ENCODE measurements around the gene KRT17. TPM values are rescaled to one million over a fixed set of nuclear protein-coding genes. Genes with fewer than 3 reads are reported as not detected.
"Not testable (repeated sequence)": the region's sequence is repeated elsewhere in the genome, so short reads cannot be mapped to it uniquely, and the experiment has no call there.

The KRT17 gene
- polyA plus RNA-seq, 1 donor from 2014 or later = not detected

DNA sequence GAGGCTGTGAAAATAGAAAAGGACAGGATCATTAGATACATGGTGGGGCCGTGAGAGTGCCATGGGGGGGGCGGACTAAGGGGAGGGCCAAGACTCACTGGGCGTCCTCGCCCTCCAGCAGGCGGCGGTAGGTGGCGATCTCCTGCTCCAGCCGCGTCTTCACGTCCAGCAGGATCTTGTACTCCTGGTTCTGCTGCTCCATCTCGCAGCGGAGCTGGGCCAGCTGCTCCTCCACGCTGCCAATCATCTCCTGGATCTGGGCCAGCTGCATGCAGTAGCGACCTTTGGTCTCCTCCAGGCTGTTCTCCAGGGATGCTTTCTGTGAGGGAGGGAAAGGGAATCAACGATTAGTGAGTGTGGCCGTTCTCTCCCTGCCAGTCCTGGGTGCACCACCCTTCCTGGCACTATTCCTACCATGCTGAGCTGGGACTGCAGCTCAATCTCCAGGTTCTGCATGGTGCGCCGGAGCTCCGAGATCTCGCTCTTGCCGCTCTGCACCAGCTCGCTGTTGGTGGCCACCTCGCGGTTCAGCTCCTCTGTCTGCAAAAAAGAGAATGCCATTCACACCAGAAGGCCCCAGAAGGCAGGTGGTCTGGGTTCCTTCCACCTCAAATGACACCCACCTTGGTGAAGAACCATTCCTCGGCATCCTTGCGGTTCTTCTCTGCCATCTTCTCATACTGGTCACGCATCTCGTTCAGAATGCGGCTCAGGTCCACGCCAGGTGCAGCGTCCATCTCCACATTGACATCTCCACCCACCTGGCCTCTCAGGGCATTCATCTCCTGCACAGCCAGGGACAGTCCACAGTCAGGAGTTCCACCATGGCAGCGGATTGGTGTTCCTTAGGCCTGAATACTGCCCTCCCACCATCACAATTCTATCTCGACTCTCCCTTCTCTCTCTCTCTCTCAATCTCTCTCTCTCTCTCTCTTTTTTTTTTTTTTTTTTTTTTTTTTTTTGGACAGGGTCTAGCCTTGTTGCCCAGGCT, 40.9 kb downstream of the KRT17 start:
- peaks cover 4% of the 10 kb centered on the region for H3K36me3 Mint-ChIP-seq
- peaks cover 0 to 2% (median 0%) of the 10 kb centered on the region in 3 donors for H3K9me3 Mint-ChIP-seq
- no peak overlapping the region for H3K4me3 Mint-ChIP-seq
- H3K4me1 Mint-ChIP-seq = no peaks in the 10 kb centered on the region
- peaks cover 27% of the 10 kb centered on the region for H3K27me3 Mint-ChIP-seq
- no peak overlapping the region for H3K27ac Mint-ChIP-seq

DNA sequence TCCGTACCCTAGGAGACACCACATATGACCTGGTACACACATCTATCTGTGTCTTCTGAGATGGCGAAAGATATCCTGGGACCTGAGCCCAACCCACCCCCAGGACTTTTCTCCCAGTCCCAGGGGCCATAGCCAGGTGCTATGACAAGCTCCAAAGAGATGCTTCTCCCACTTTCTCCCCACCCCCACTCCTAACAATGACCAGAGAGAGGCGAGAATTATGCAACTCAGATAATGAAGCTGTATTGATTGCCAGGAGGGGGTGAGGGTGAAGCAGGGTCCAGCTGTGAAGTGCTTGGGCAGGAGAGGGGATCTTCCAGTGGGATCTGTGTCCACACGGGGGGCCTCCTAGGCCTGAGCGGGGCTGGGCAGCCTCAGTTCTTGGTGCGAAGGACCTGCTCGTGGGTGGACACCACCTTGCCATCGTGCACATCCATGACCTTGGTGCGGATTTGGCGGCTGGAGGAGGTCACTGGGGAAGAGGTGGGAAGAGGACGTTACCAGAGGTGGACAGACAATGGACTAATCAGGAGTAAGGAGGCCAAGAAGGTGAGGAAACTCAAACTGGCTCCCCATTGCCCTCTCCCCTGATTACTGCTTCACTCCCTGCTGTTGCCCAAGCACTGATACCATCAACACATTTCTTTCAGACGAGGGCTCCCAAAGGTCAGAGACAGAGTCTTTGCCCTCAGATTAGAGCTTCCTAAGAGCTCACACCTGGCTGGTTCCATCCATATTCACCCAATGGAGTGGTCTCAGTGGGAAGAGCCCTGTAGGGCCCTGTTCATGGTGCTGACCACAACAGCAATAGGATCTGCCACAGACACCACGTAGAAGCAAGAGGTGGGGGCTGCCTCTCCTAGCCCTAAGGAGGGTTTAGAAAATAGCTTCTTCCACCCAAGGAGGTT, 42.1 kb downstream of the KRT17 start:
- not testable (repeated sequence) for H3K36me3 Mint-ChIP-seq, H3K4me1 Mint-ChIP-seq, H3K9me3 Mint-ChIP-seq, H3K4me3 Mint-ChIP-seq
- peaks cover 31% of the 10 kb centered on the region for H3K27me3 Mint-ChIP-seq
- peak overlapping the region in 1 of 3 donors; percentile 79 for H3K27ac Mint-ChIP-seq

DNA sequence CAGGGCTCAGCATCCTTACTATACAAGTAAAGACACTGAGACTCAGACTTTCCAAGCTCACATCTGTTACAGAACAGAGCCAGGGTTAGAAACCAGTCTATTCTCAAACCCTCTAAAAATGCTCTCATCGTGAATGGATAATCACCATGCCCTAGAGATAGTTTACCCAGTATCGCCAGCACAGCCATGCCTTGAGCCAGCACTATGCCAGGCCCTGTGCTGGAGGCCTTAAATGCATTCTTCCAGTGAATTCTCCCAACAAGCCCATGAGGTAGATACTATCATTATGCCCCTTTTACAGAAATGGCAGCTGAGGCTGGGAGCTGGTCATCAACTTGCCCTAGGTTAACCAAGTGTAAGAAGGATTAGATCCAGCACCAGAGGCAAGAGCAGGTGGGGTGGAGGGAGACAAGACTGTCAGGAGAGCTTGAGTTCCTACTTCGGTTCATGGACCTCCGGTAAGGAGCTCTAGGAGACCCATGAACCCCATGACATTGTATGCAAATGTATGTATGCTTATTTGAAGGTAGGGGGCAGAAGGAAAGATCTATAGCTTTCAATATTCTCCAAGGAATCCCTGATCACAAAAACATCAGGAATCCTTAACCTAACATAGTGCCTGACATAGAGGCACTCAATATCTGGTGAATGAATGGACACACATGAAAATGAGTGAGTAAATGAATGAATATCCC, 42.9 kb downstream of the KRT17 start:
- peaks cover 0 to 2% (median 0%) of the 10 kb centered on the region in 3 donors for H3K9me3 Mint-ChIP-seq
- no peaks in the 10 kb centered on the region for H3K4me1 Mint-ChIP-seq
- H3K27me3 Mint-ChIP-seq = peaks cover 31% of the 10 kb centered on the region
- no peak overlapping the region for H3K27ac Mint-ChIP-seq
- H3K36me3 Mint-ChIP-seq = peaks cover 4% of the 10 kb centered on the region
- no peak overlapping the region for H3K4me3 Mint-ChIP-seq

GRCh38 chr17:41580687-41581365, 43.5 kb downstream of the KRT17 start:
- peaks cover 0 to 2% (median 0%) of the 10 kb centered on the region in 3 donors for H3K9me3 Mint-ChIP-seq
- peaks cover 37% of the 10 kb centered on the region for H3K27me3 Mint-ChIP-seq
- peaks cover 4% of the 10 kb centered on the region for H3K36me3 Mint-ChIP-seq
- H3K4me3 Mint-ChIP-seq = no peak overlapping the region
- no peak overlapping the region for H3K27ac Mint-ChIP-seq
- no peaks in the 10 kb centered on the region for H3K4me1 Mint-ChIP-seq

GRCh38 chr17:41580244-41580575, 44.2 kb downstream of the KRT17 start:
- H3K4me3 Mint-ChIP-seq = no peak overlapping the region
- peaks cover 4% of the 10 kb centered on the region for H3K36me3 Mint-ChIP-seq
- H3K27me3 Mint-ChIP-seq = peaks cover 40% of the 10 kb centered on the region
- no peaks in the 10 kb centered on the region for H3K4me1 Mint-ChIP-seq
- peaks cover 0 to 2% (median 0%) of the 10 kb centered on the region in 3 donors for H3K9me3 Mint-ChIP-seq
- H3K27ac Mint-ChIP-seq = no peak overlapping the region

GRCh38 chr17:41579484-41580243, 44.7 kb downstream of the KRT17 start:
- H3K4me3 Mint-ChIP-seq = no peak overlapping the region
- peaks cover 4% of the 10 kb centered on the region for H3K36me3 Mint-ChIP-seq
- peaks cover 43% of the 10 kb centered on the region for H3K27me3 Mint-ChIP-seq
- H3K9me3 Mint-ChIP-seq = peaks cover 0 to 2% (median 0%) of the 10 kb centered on the region in 3 donors
- H3K27ac Mint-ChIP-seq = no peak overlapping the region
- no peaks in the 10 kb centered on the region for H3K4me1 Mint-ChIP-seq

- Mint-ChIP-seq H3K27me3 (peaks cover 44% of the 10 kb centered on the region), H3K9me3 (peaks cover 0 to 2% (median 0%) of the 10 kb centered on the region in 3 donors)
Measured at GRCh38 chr17:41578971-41579370, 45.4 kb downstream of the KRT17 start.

GRCh38 chr17:41578538-41578937, 45.8 kb downstream of the KRT17 start:
- Mint-ChIP-seq H3K27ac (no peak overlapping the region), H3K36me3 (peaks cover 4% of the 10 kb centered on the region), H3K4me1 (no peaks in the 10 kb centered on the region), H3K9me3 (peaks cover 0 to 2% (median 0%) of the 10 kb centered on the region in 3 donors), H3K27me3 (peaks cover 45% of the 10 kb centered on the region), H3K4me3 (no peak overlapping the region)

More at GRCh38 chr17:41578971-41579370, 45.4 kb downstream of the KRT17 start:
- Mint-ChIP-seq H3K4me3 (no peak overlapping the region), H3K27ac (no peak overlapping the region), H3K4me1 (no peaks in the 10 kb centered on the region), H3K36me3 (peaks cover 4% of the 10 kb centered on the region)

GRCh38 chr17:41576740-41577139, 47.6 kb downstream of the KRT17 start:
- peaks cover 32% of the 10 kb centered on the region for H3K27me3 Mint-ChIP-seq
- H3K27ac Mint-ChIP-seq, H3K4me3 Mint-ChIP-seq, H3K9me3 Mint-ChIP-seq, H3K36me3 Mint-ChIP-seq, H3K4me1 Mint-ChIP-seq: not testable (repeated sequence)

DNA sequence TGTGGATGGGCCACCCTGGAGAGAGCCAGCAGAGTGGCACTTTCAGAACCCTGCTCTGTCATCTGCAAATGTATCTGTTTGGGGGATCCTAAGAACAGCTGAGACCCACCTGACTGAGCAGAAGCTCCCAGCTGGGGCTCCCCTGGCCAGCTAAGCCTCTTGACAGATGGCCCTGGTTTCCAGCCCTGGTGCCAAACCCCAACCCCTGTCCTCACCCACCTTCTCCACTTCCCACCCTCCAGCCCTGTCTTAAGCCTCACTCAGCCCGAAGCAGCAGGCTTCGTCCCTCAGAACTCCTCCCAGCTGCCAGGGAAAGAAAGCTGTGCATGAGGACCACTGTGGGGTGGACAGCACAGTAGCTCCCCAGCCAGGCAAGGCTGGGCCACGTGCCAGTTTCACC, 49.0 kb downstream of the KRT17 start:
- Mint-ChIP-seq H3K9me3 (no peaks in the 10 kb centered on the region), H3K27ac (no peak overlapping the region), H3K4me1 (no peaks in the 10 kb centered on the region), H3K27me3 (peaks cover 36% of the 10 kb centered on the region), H3K36me3 (peaks cover 4% of the 10 kb centered on the region), H3K4me3 (no peak overlapping the region)

GRCh38 chr17:41571561-41572434, 52.6 kb downstream of the KRT17 start, which contains the start of gene KRT9:
TSS of gene KRT9 (minus strand) at chr17:41572059. CDS start at chr17:41571992, 67 bp downstream.
- Mint-ChIP-seq H3K27me3 (peaks cover 27% of the 10 kb centered on the region), H3K4me3 (no peak within 1 kb of the TSS), H3K27ac (no peak within 1 kb of the TSS), H3K9me3 (peaks cover 0 to 9% (median 4%) of the 10 kb centered on the region in 3 donors), H3K36me3 (peaks cover 3% of the 10 kb centered on the region), H3K4me1 (peaks cover 0 to 4% (median 1%) of the 10 kb centered on the region in 3 donors)

Data from IgD-negative memory B cell (primary cell).